Activated CD4-positive, alpha-beta T cell treated with anti-CD3 and anti-CD28 coated beads for 36 hours (primary cell): Measurements from ENCODE around the gene MOGAT2. TPM values are rescaled to one million over a fixed set of nuclear protein-coding genes. Genes with fewer than 3 reads are reported as not detected.
"Not testable (repeated sequence)": the region's sequence is repeated elsewhere in the genome, so short reads cannot be mapped to it uniquely, and the experiment has no call there.

Experiments
- ATAC-seq: fragments of 200-7000 bp; cut with Tn5 transposase; one replicate; pipeline ENCODE4 v1.10.0; 2021; ENCODE audit warnings: mild to moderate bottlenecking, moderate library complexity
- CTCF ChIA-PET: fragments of 350-600 bp; sonication (Branson Sonifier 250); formaldehyde crosslinking; loops from one replicate; lab custom pipeline; 2021; ENCODE audit warnings: antibody characterized with exemption; lab: Charles Lee
- POLR2A ChIA-PET: fragments of 350-600 bp; sonication (Branson Sonifier 250); formaldehyde crosslinking; loops from one replicate; lab custom pipeline; 2021; ENCODE audit warnings: antibody characterized with exemption, inconsistent platforms; lab: Charles Lee
- DNase-seq: peaks from one replicate; pipeline ENCODE4 v3.0.0-alpha.2; 2020
- H3K27ac Mint-ChIP-seq: one replicate; pipeline ENCODE4 v1.8.0; 2021; ENCODE audit warnings: mixed read lengths
- H3K27me3 Mint-ChIP-seq: one replicate; pipeline ENCODE4 v1.8.0; 2021; ENCODE audit warnings: mixed read lengths
- H3K36me3 Mint-ChIP-seq: one replicate; pipeline ENCODE4 v1.8.0; 2021; ENCODE audit warnings: low read depth, mixed read lengths
- H3K4me1 Mint-ChIP-seq: one replicate; pipeline ENCODE4 v1.8.0; 2021; ENCODE audit warnings: mixed read lengths
- H3K4me3 Mint-ChIP-seq: one replicate; pipeline ENCODE4 v1.8.0; 2021; ENCODE audit warnings: mild to moderate bottlenecking, moderate library complexity, mixed read lengths
- H3K9me3 Mint-ChIP-seq: one replicate; pipeline ENCODE4 v1.8.0; 2021; ENCODE audit warnings: low read depth, mixed read lengths
- intact Hi-C, 2 experiments: fragments of 100-400 bp; cut with DNase I in 1 of 2; cut with micrococcal nuclease in 1 of 2; formaldehyde crosslinking; loops; one replicate each; pipeline versions ENCODE4 v1.14.2 to v1.15.1; 2022 to 2024; cut with DNase I, micrococcal nuclease
- total RNA-seq, 2 experiments: library from RNA; stranded (reverse); gene quantifications; one replicate each; pipeline ENCODE4 v1.2.3, GENCODE V29; 2021

The MOGAT2 gene
- total RNA-seq: not detected

DNA sequence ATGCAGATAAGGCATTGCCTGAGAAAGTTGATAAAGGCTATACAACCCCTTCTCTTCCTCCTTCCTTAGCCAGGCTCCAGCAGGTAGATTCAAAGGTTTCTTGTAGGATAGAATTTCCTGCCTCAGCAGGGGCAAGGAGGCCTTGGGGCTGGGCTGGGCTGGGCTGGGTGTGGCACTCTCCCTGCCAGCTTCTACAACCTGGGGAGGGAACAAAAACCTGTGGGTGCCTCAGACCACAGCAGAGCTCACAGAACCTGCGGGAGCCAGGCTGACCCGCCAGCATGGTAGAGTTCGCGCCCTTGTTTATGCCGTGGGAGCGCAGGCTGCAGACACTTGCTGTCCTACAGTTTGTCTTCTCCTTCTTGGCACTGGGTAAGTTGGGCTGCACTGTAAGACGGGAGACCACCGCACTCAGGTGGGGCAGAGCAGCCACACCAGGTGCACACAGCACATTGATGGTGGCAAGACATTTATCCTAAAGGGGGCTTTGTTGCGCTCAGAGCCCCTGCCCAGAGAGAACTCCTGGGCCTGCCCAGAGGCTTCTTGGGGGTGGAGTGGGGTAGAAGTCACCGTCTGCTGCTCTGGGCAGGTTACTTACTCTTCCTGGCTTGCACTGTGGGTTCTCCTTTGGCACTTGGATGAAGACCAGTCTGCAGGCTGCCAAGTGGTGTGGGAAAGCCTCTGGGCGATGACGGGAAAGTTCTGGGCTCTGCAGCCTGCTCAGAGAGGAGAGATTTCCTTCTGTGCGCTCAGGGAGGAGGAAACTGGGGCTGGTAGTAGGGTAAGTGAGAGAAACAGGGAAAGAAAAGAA, at the start of gene MOGAT2:
MOGAT2 (plus strand) TSS at position 231 of the 811 bp plus-strand sequence; CDS start at position 282, 51 bp downstream.
- Mint-ChIP-seq H3K4me3 (no peak within 1 kb of the TSS), H3K36me3 (no peaks in the 10 kb centered on the region)
- CTCF ChIA-PET: no interaction called here

DNA sequence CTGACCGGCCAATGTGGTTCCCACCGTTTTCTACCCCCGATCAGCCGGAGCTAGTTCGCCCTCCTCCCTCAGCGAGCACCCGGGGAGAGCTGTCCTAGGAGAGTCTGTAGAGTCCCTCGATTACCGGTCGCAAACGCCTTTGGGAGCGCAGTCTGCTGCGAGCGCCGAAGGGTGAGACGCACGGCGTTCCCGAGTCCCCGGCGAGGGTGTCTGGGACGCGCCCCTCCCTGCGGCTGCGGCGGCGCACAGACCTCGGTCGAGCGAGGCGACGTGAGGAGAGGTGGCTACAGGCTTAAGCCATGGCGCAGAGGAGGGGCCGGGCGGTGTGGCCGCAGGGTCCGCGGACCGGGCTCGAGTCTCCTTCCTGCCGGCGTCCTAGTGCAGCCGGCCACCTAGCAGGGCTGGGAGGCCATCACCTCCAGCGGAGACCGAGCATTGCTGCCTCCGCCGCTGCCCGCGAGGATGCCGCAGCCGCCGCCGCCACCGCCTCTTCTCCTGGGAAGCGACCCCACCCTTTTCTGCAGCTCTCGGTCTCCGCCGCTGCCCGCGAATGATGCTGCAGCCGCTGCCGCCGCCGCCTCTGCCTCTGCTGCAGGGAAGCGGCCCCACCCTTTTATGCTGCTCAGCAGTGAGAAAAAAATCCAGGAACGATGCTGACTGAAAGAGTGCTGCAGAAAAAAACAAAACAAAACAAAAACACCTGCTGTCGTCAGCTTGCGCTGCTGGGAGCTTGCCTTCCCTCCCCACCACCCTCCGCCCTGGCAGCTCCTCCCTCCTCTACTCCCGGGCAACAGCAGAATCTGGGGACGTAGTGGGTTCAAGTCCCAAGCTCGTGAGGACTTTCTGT, 49.0 kb upstream of the MOGAT2 start, which contains the start of gene MAP6:
MAP6 (minus strand) TSS at position 588 of the 847 bp plus-strand sequence. CDS start 669 bp downstream, outside the sequence.
- H3K27ac Mint-ChIP-seq: peak within 1 kb of the TSS; percentile 17
- H3K27me3 Mint-ChIP-seq: peaks cover 69% of the 10 kb centered on the region
- CTCF ChIA-PET: interaction anchor here (0.6 to 1.3 kb wide), 5 partner anchors 26 to 416 kb away, joined by 3 read pairs; no protein-coding TSS in a partner anchor
- intact Hi-C loops: no loop called here
- H3K9me3 Mint-ChIP-seq: no peaks in the 10 kb centered on the region
- H3K4me1 Mint-ChIP-seq: peaks cover 12% of the 10 kb centered on the region
- DNase-seq (peak; percentile 59), ATAC-seq (peak; percentile 40)
- POLR2A ChIA-PET: no interaction called here
- no peaks in the 10 kb centered on the region for H3K36me3 Mint-ChIP-seq
- peak within 1 kb of the TSS; percentile 69 for H3K4me3 Mint-ChIP-seq

More for the DNA sequence above, at the start of gene MOGAT2:
- POLR2A ChIA-PET: no interaction called here
- Mint-ChIP-seq H3K9me3 (no peaks in the 10 kb centered on the region), H3K27me3 (peaks cover 5% of the 10 kb centered on the region), H3K4me1 (no peaks in the 10 kb centered on the region), H3K27ac (no peak within 1 kb of the TSS)
- intact Hi-C loops: no loop called here
- no peak for ATAC-seq
- no peak for DNase-seq

DNA sequence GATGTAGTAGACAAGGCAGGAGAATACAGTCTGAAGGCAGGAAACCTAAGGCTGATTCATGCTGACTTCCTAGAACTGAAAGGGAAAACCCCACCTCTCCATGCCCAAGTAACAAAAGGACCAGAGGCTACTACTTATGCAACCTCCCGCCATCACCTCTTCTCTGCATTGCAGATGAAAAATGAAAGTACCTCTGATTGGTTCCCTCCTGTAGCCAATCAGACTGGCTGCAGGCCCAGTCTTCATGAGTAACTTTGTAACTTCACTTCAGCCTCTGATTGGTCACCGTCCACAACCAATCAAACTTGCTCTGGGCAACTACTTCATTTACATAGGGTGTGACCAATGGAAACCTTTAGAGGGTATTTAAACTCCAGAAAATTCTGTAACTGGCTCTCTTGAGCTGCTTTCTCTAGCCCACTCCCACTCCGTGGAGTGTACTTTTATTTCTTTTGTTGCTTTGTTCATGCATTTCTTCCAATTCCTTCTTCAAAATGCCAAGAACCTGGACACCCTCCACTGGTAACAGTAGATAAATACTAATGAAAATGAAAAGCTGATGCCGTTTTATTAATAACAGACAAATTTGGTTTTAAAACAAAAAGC, 43.6 kb upstream of the MOGAT2 start:
- DNase-seq (peak; percentile 67), ATAC-seq (peak; percentile 93)
- no peak overlapping the region for H3K27ac Mint-ChIP-seq
- intact Hi-C loops: no loop called here
- ChIA-PET CTCF (interaction anchor here (0.8 to 1.3 kb wide), 2 partner anchors 15 to 32 kb away, joined by 3 to 5 read pairs; no protein-coding TSS in a partner anchor), POLR2A (no interaction called here)
- H3K4me3 Mint-ChIP-seq: no peak overlapping the region
- peaks cover 14% of the 10 kb centered on the region for H3K4me1 Mint-ChIP-seq
- H3K9me3 Mint-ChIP-seq: no peaks in the 10 kb centered on the region
- peaks cover 51% of the 10 kb centered on the region for H3K27me3 Mint-ChIP-seq
- no peaks in the 10 kb centered on the region for H3K36me3 Mint-ChIP-seq

DNA sequence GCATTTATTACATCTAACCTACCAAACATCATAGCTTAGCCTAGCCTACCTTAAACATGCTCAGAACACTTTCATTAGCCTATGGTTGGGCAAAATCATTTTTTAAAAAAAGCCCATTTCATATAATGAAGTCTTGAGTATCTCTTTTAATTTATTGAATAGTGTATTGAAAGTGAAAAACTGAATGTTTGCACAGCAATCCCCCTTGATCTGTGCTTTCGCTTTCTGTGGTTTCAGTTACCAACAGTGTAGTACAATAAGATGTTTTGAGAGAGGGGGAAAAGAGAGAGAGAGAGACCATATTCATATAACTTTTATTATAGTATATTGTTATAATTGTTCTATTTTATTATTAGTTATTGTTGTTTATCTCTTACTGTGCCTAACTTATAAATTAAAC, 40.4 kb upstream of the MOGAT2 start:
- intact Hi-C loops: no loop called here
- ATAC-seq (no peak), DNase-seq (no peak)
- ChIA-PET POLR2A (no interaction called here), CTCF (no interaction called here)
- H3K36me3 Mint-ChIP-seq: no peaks in the 10 kb centered on the region
- peaks cover 10% of the 10 kb centered on the region for H3K4me1 Mint-ChIP-seq
- no peak overlapping the region for H3K27ac Mint-ChIP-seq
- H3K27me3 Mint-ChIP-seq: peaks cover 30% of the 10 kb centered on the region
- H3K9me3 Mint-ChIP-seq: no peaks in the 10 kb centered on the region
- H3K4me3 Mint-ChIP-seq: no peak overlapping the region

DNA sequence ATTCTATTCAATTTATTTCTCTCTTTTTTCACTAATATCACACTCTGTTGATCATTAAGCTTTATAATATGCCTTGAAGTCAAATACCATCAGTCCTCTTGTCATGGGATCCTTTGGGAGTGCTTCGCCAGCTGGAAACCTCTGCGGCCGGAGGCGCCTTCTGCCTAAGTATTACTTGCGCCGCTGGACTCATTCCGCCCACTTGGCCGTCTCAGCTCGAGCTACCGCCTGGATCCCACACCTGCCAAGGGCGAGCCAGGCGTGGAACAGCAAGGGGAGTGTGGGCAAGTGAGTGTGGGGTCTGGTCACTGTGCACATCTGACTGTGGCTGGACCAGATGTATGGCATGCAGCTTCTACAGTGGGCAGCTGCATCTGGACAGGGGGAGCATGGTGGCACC, 39.7 kb upstream of the MOGAT2 start:
- DNase-seq (no peak), ATAC-seq (no peak)
- Mint-ChIP-seq H3K27ac (no peak overlapping the region), H3K36me3 (no peaks in the 10 kb centered on the region), H3K4me3 (no peak overlapping the region), H3K9me3 (no peaks in the 10 kb centered on the region), H3K27me3 (peaks cover 29% of the 10 kb centered on the region), H3K4me1 (peaks cover 10% of the 10 kb centered on the region)
- intact Hi-C loops: no loop called here
- CTCF ChIA-PET: no interaction called here
- POLR2A ChIA-PET: no interaction called here

DNA sequence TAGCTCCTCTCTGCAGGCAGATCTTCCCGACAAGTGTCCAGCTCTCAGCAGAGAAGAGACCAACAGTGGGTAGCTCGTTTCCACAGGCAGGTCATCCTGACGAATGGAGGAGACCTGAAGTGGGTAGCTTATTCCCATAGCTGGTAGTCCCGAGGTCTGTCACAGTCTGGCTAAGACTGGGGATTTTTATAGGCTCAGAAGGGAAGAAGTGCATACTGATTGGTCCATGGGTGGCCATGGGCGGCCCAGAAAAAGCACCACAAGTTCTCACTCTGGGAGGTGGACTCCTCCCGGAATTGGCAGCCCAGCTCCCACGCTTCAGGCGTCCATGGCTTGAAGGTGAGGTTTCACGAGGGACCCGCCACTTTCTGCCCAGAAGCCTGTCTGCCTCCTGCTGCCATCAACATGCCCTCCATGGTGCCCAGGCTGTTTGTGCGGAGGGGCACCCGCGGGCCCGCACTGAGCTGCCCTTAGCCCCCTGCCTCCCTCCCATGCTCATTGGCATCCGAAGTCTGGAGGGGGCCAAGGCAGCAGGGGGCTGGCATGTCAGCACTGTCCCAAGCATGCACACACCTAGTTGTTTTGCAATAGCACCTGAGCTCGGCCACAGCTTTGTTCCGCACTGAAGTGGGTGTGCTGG, 38.9 kb upstream of the MOGAT2 start:
- no peaks in the 10 kb centered on the region for H3K36me3 Mint-ChIP-seq
- H3K4me1 Mint-ChIP-seq: peaks cover 8% of the 10 kb centered on the region
- intact Hi-C loops: no loop called here
- peaks cover 34% of the 10 kb centered on the region for H3K27me3 Mint-ChIP-seq
- no peak overlapping the region for H3K27ac Mint-ChIP-seq
- DNase-seq (no peak), ATAC-seq (no peak)
- ChIA-PET CTCF (interaction anchor here (0.6 kb wide), 1 partner anchor 20 kb away, joined by 3 read pairs; no protein-coding TSS in a partner anchor), POLR2A (no interaction called here)
- H3K4me3 Mint-ChIP-seq: no peak overlapping the region
- H3K9me3 Mint-ChIP-seq: no peaks in the 10 kb centered on the region

DNA sequence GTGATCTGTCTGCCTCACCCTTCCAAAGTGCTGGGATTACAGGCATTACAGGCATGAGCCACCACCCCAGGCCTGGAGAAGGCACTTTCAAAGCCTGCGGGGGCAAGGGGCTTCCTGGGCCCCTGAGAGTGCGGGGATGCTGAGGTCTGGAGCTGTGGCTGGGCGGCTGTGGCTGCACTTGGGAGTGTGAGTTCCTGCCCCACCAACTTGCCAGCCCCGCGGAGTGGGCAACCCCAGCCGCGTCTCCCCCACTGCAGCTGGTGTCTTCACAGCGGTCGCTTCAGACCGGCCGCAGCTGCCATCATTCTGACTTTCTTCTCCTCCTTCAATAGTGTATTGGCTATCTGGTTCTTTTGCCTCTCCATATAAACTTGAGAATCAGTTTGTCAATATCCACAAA, 38.1 kb upstream of the MOGAT2 start:
- intact Hi-C loops: no loop called here
- no peak for DNase-seq
- Mint-ChIP-seq H3K4me3 (no peak overlapping the region), H3K27ac (no peak overlapping the region), H3K36me3 (no peaks in the 10 kb centered on the region), H3K4me1 (peaks cover 5% of the 10 kb centered on the region), H3K9me3 (no peaks in the 10 kb centered on the region), H3K27me3 (peaks cover 37% of the 10 kb centered on the region)
- no peak for ATAC-seq
- ChIA-PET POLR2A (no interaction called here), CTCF (interaction anchor here (0.6 to 0.8 kb wide), 2 partner anchors 28 to 145 kb away, joined by 3 to 4 read pairs; no protein-coding TSS in a partner anchor)

DNA sequence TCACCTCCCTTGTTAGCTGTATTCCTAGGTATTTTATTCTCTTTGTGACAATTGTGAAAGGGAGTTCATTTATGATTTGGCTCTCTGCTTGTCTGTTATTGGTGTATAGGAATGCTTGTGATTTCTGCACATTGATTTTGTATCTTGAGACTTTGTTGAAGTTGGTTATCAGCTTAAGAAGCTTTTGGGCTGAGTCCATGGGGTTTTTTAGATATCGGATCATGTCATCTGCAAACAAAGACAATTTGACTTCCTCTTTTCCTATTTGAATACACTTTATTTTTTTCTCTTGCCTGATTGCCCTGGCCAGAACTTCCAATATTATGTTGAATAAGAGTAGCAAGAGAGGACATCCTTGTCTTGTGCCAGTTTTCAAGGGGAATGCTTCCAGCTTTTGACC, 33.8 kb upstream of the MOGAT2 start:
- not testable (repeated sequence) for ATAC-seq
- POLR2A ChIA-PET: interaction anchor here (0.6 kb wide), 1 partner anchor 47 kb away, joined by 7 read pairs; no protein-coding TSS in a partner anchor

DNA sequence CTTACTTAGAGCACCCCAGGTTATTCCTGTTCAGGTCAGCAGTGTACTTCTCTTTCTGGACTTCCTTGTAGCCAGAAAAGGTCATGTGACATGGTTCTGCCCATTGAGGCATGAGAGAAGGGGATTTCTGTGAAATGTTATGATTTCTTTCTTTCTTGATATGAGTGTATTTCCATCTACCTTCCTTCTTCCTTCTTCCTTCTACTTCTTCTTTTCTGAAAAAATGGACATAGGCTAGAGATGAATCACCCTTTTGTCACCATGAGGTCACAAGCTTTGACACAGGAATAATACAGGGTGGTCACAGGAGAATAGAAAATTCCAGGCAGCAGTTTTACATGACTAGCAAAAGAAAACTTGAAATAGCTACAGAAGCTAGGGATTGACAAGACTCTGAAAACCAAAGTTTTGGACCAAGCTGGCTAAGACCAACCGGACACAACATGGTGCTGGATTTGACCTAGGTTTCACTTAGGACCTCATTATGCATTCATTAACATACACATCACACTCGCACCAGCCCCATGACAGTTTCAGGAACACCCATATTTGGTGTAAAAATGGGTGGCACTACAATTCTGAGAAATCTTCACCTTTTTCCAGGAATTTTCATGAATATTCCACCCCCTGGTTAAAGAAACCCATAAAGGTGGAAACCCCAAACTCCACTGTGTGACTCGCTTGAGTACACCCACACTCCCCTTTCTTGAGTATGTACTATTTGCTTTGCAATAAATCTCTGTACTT, 27.6 kb upstream of the MOGAT2 start:
- no peak overlapping the region for H3K27ac Mint-ChIP-seq
- POLR2A ChIA-PET: no interaction called here
- H3K4me3 Mint-ChIP-seq: no peak overlapping the region
- peaks cover 13% of the 10 kb centered on the region for H3K9me3 Mint-ChIP-seq
- H3K36me3 Mint-ChIP-seq: no peaks in the 10 kb centered on the region
- ATAC-seq: peak; percentile 78
- peak; percentile 30 for DNase-seq
- H3K27me3 Mint-ChIP-seq: peaks cover 38% of the 10 kb centered on the region
- CTCF ChIA-PET: no interaction called here
- H3K4me1 Mint-ChIP-seq: peaks cover 15% of the 10 kb centered on the region
- intact Hi-C loops: no loop called here

More for the DNA sequence above, 33.8 kb upstream of the MOGAT2 start:
- H3K36me3 Mint-ChIP-seq, intact Hi-C loops, H3K27ac Mint-ChIP-seq, DNase-seq, H3K4me3 Mint-ChIP-seq, H3K4me1 Mint-ChIP-seq: not testable (repeated sequence)
- Mint-ChIP-seq H3K9me3 (peaks cover 16% of the 10 kb centered on the region), H3K27me3 (peaks cover 48% of the 10 kb centered on the region)
- CTCF ChIA-PET: interaction anchor here (0.6 kb wide), 1 partner anchor 483 kb away, joined by 4 read pairs; no protein-coding TSS in a partner anchor

DNA sequence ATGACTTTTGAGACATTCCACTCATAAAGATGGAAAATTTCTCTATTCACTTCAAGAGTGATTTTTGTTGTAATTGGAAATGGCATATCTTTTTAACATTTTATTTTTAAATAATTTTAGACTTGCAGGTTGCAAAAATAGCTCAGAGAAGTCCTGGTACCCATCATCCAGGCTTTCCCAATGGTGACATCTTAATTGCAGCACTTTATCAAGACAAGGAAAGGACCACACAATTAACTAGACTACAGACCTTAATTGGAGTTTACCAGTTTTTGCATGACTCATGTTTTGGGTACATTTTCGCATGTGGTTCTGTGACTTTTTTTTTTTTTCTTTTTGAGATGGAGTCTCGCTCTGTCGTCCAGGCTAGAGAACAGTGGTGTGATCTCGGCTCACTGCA, 25.8 kb upstream of the MOGAT2 start:
- peaks cover 38% of the 10 kb centered on the region for H3K27me3 Mint-ChIP-seq
- POLR2A ChIA-PET: no interaction called here
- DNase-seq (no peak), ATAC-seq (no peak)
- peaks cover under 1% of the 10 kb centered on the region for H3K9me3 Mint-ChIP-seq
- peaks cover 15% of the 10 kb centered on the region for H3K4me1 Mint-ChIP-seq
- H3K4me3 Mint-ChIP-seq: no peak overlapping the region
- H3K27ac Mint-ChIP-seq: no peak overlapping the region
- CTCF ChIA-PET: no interaction called here
- H3K36me3 Mint-ChIP-seq: no peaks in the 10 kb centered on the region
- intact Hi-C loops: no loop called here
